Hepatocyte (in vitro differentiated cells): ENCODE results near the gene TPSB2.
"Not testable (repeated sequence)": the region's sequence is repeated elsewhere in the genome, so short reads cannot be mapped to it uniquely, and the experiment has no call there.

Source experiments
- EZH2 ChIP-seq: fragments of 200-600 bp; sonication (generic); IDR thresholded peaks from 2 replicates; pipeline ENCODE4 v1.6.1; 2016; ENCODE audit warnings: antibody characterized with exemption, mild to moderate bottlenecking, borderline replicate concordance
- TF ChIP-seq, protein P1 (sequence below): fragments of 200-600 bp; sonication (generic); IDR thresholded peaks from 2 replicates; pipeline ENCODE4 v1.5.1; 2016; ENCODE audit warnings: antibody characterized with exemption, mild to moderate bottlenecking; ENCODE audit not compliant: poor library complexity

GRCh38 chr16:1198671-1199346 is 31.2 kb downstream of the TPSB2 start:
- TF ChIP-seq, protein P1, sequence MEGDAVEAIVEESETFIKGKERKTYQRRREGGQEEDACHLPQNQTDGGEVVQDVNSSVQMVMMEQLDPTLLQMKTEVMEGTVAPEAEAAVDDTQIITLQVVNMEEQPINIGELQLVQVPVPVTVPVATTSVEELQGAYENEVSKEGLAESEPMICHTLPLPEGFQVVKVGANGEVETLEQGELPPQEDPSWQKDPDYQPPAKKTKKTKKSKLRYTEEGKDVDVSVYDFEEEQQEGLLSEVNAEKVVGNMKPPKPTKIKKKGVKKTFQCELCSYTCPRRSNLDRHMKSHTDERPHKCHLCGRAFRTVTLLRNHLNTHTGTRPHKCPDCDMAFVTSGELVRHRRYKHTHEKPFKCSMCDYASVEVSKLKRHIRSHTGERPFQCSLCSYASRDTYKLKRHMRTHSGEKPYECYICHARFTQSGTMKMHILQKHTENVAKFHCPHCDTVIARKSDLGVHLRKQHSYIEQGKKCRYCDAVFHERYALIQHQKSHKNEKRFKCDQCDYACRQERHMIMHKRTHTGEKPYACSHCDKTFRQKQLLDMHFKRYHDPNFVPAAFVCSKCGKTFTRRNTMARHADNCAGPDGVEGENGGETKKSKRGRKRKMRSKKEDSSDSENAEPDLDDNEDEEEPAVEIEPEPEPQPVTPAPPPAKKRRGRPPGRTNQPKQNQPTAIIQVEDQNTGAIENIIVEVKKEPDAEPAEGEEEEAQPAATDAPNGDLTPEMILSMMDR, result not testable (repeated sequence)
- TF ChIP-seq EZH2, result not testable (repeated sequence)
